Prostate gland (tissue), 2 donors: ENCODE results near the gene MYOC. TPM values are rescaled to one million over a fixed set of nuclear protein-coding genes. Genes with fewer than 3 reads are reported as not detected.

Experiments used
- DNase-seq: peaks from one replicate; pipeline ENCODE4 v3.0.0-alpha.2; 2019; ENCODE audit warnings: low spot score
- H3K27ac ChIP-seq, 2 donors: fragments of 200-600 bp; sonication (generic); 2 replicates each; pipeline ENCODE4 v1.5.1; 2017 to 2019
- H3K27me3 ChIP-seq: fragments of 200-600 bp; sonication (generic); replicated peaks from 2 replicates; pipeline ENCODE4 v1.5.1; 2019; ENCODE audit not compliant: insufficient read depth
- H3K36me3 ChIP-seq, 2 donors: fragments of 200-600 bp; sonication (generic); 1 replicate in 1 of 2; 2 replicates in 1 of 2; pipeline versions ENCODE4 v1.5.1 to v1.8.1; 2017 to 2019
- H3K4me1 ChIP-seq: fragments of 200-600 bp; sonication (generic); replicated peaks from 2 replicates; pipeline ENCODE4 v1.5.1; 2019
- H3K4me3 ChIP-seq, 2 donors: fragments of 200-600 bp; sonication (generic); 2 replicates each; pipeline ENCODE4 v1.5.1; 2017 to 2019
- H3K9me3 ChIP-seq: fragments of 200-600 bp; sonication (generic); 2 replicates; pipeline ENCODE4 v1.5.1; 2017
- POLR2A ChIP-seq: fragments of 450-650 bp; IDR thresholded peaks from one replicate; pipeline ENCODE4 v1.6.1; 2016; ENCODE audit warnings: antibody characterized with exemption, mild to moderate bottlenecking
- POLR2AphosphoS5 ChIP-seq: sonication (generic); formaldehyde crosslinking; IDR thresholded peaks from one replicate; pipeline ENCODE4 v1.6.1; 2017; ENCODE audit warnings: antibody characterized with exemption
- WGBS: methylation state at CpG from one replicate; pipeline ENCODE4 v1.1.5; 2018; 5-methylcytosine and 5-hydroxymethylcytosine counted together
- intact Hi-C: fragments of 100-400 bp; cut with DNase I; formaldehyde crosslinking; loops from one replicate; pipeline ENCODE4 v1.14.2; 2022
- total RNA-seq, 2 donors: library from RNA; depleted of rRNA; stranded (reverse); fragments of >200 nt; gene quantifications; one replicate each; pipeline ENCODE4 v1.1.0, GENCODE V29; 2016
- TF ChIP-seq, protein P1 (sequence below), 4 experiments: fragments of 200-600 bp in 2 of 4; fragments of 450-650 bp in 2 of 4; sonication (generic) in 2 of 4; IDR thresholded peaks; 1 replicate in 3 of 4; 2 replicates in 1 of 4; pipeline ENCODE4 v1.5.1; 2016 to 2019; ENCODE audit warnings: antibody characterized with exemption in 4 of 4, mild to moderate bottlenecking in 2 of 4, moderate library complexity in 2 of 4

MYOC gene
- total RNA-seq, 2 donors from 2014 or later: 3.7 to 5.7 TPM

DNA sequence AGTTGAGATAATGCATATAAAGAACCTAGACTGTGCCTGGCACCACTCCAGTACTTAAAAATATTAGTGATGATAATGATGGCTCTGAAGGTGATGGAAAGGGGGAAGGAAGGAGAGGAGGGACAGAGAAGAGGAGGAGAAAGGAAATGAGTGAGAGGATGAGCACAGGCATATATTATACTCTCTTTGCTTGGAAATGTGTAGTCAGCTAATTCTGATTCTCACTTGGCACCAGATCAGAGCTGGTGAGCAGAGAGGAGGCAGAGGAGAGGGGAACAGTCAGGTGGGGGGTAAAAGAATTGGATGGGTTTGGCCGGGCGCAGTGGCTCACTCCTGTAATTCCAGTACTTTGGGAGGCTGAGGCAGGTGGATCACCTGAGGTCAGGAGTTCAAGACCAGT is 24.3 kb upstream of the MYOC start:
- H3K4me1 ChIP-seq: no peaks in the 10 kb centered on the region
- DNase-seq: no peak
- H3K9me3 ChIP-seq: no peaks in the 10 kb centered on the region
- H3K27me3 ChIP-seq: no peaks in the 10 kb centered on the region
- H3K27ac ChIP-seq: no peak overlapping the region
- TF ChIP-seq, protein P1, sequence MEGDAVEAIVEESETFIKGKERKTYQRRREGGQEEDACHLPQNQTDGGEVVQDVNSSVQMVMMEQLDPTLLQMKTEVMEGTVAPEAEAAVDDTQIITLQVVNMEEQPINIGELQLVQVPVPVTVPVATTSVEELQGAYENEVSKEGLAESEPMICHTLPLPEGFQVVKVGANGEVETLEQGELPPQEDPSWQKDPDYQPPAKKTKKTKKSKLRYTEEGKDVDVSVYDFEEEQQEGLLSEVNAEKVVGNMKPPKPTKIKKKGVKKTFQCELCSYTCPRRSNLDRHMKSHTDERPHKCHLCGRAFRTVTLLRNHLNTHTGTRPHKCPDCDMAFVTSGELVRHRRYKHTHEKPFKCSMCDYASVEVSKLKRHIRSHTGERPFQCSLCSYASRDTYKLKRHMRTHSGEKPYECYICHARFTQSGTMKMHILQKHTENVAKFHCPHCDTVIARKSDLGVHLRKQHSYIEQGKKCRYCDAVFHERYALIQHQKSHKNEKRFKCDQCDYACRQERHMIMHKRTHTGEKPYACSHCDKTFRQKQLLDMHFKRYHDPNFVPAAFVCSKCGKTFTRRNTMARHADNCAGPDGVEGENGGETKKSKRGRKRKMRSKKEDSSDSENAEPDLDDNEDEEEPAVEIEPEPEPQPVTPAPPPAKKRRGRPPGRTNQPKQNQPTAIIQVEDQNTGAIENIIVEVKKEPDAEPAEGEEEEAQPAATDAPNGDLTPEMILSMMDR (IDR thresholded peaks at IDR 0.05): no peak
- TF ChIP-seq POLR2AphosphoS5 (no peak), POLR2A (no peak)
- H3K36me3 ChIP-seq: no peaks in the 10 kb centered on the region
- WGBS: 78% methylated on average over 2 of the region's 2 CpGs
- intact Hi-C loops: loop anchor here (5.0 kb wide), 1 partner anchor 40 kb away; no protein-coding TSS in a partner anchor
- no peak overlapping the region for H3K4me3 ChIP-seq

DNA sequence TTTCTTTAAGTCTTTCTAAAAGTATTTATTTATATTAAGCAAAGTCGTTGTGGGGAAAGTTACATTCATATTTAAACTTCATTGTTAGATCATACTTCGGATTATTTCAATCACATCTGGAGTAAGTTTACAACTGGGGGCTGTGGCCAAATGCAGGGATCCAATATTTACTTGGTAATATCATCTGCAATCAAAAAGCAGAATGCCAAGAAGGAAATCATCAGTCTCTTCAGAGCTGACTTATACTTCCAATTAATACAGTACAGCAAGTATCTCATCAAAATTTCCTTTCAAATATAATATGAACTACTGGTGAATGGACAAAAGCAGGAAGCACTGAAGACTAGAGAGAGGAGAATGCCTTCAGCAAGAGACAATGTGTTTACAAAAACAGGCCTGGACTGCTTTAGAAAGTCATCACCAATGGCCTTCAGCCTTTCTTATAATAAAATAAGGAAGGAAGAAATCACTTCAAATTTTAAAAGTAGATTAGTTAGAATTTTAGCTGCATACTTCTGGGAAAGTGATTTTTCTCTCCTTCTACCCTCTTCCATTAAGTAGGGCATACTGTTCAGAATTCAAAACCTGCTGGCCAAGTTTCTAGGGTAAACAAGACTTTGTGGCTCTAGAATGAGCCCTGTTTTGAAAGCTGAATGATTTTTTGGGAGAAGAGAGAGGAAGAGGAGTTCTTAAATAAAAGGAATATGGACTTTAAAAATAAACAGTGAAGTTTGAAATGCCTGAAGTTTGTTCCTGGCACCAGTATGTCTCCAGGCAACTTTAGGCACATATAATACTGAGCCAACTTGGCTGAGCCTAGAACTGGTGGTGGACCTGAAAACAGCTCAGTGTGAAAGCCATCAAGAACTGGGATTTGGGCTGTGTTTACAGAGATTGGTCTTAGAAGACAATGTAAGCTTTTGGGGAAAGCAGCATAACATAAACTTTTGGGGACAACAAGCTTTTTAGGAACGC is 22.2 kb upstream of the MYOC start:
- 28% methylated on average over 3 of the region's 3 CpGs for WGBS
- peak overlapping the region; percentile 25 to 38 for H3K27ac ChIP-seq
- intact Hi-C loops: loop anchor here (5.0 kb wide), 1 partner anchor 43 kb away; no protein-coding TSS in a partner anchor
- no peak overlapping the region for H3K4me3 ChIP-seq
- no peaks in the 10 kb centered on the region for H3K9me3 ChIP-seq
- DNase-seq: no peak
- TF ChIP-seq, protein P1 (IDR thresholded peaks at IDR 0.05): no peak
- TF ChIP-seq POLR2A: no peak
- peak; percentile 30 for TF ChIP-seq POLR2AphosphoS5
- H3K4me1 ChIP-seq: no peaks in the 10 kb centered on the region
- no peaks in the 10 kb centered on the region for H3K27me3 ChIP-seq
- H3K36me3 ChIP-seq: no peaks in the 10 kb centered on the region

DNA sequence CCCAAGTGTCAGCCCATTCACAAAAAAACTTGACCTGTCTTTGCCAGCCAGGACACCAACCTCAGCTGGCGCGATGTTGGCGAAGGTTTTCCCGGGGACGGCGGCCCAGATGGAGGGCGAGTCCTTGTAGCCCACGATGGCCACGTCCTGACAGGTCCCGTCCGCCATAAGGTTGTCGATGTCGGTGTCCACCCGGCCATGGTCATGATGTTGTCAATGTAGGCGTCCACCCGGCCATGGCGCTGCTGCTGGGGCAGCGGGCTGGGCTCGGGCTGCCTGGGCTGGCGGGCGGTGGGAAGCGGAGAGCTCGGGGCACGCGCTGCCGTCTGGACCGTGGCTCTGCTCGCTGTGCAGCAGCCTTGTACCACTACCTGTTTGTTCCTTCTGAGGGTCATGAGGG is 18.3 kb upstream of the MYOC start:
- H3K27ac ChIP-seq: no peak overlapping the region
- H3K9me3 ChIP-seq: no peaks in the 10 kb centered on the region
- WGBS: 97% methylated on average over 26 of the region's 28 CpGs
- no peak for DNase-seq
- H3K36me3 ChIP-seq: no peaks in the 10 kb centered on the region
- TF ChIP-seq POLR2A (no peak), POLR2AphosphoS5 (no peak)
- TF ChIP-seq, protein P1 (IDR thresholded peaks at IDR 0.05): no peak
- no peaks in the 10 kb centered on the region for H3K4me1 ChIP-seq
- H3K27me3 ChIP-seq: no peaks in the 10 kb centered on the region
- intact Hi-C loops: no loop called here
- no peak overlapping the region for H3K4me3 ChIP-seq

DNA sequence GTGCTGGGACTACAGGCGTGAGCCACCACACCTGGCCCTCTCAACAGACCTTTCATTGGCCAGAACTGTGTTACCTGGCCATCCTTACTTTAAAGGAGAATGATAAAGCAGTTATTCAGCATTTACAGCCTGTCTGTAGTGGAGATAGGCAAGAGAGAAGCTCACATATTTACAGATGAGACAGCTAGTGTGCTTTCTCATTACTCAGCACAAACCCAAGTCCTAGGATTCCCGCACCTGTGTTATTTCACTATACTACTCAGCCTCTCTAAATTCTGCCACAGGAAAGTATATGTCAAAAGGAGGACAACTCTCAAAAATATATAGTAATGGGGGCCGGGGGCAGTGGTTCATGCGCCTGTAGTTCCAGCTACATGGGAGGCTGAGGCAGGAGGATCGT is 15.9 kb upstream of the MYOC start:
- Histone ChIP-seq H3K36me3 (no peaks in the 10 kb centered on the region), H3K27ac (no peak overlapping the region), H3K9me3 (no peaks in the 10 kb centered on the region), H3K4me3 (no peak overlapping the region), H3K27me3 (no peaks in the 10 kb centered on the region), H3K4me1 (peaks cover 3% of the 10 kb centered on the region)
- TF ChIP-seq POLR2AphosphoS5 (no peak), POLR2A (no peak)
- TF ChIP-seq, protein P1 (IDR thresholded peaks at IDR 0.05): no peak
- intact Hi-C loops: no loop called here
- WGBS: 93% methylated on average over 5 of the region's 5 CpGs
- no peak for DNase-seq
